Measurements from ENCODE around the gene SPDYE5. TPM values are rescaled to one million over a fixed set of nuclear protein-coding genes. Genes with fewer than 3 reads are reported as not detected.
"Not testable (repeated sequence)": the region's sequence is repeated elsewhere in the genome, so short reads cannot be mapped to it uniquely, and the experiment has no call there.

SPDYE5 gene
- total RNA-seq, 2 donors from 2014 or later, result not detected

GRCh38 chr7:75485979-75486643 lies 6.0 kb upstream of the SPDYE5 start, which contains the start of gene POM121C:
Gene POM121C (minus strand): TSS chr7:75486299. CDS start chr7:75441496, 44,803 bp downstream.
- ATAC-seq (ENCODE audit: insufficient number of reproducible peaks, low FRiP score, low read depth), result peak; percentile 79
- Histone ChIP-seq H3K4me3 (peak within 1 kb of the TSS; percentile 98), H3K27ac (peak within 1 kb of the TSS; percentile 87)
- H3K36me3 ChIP-seq; H3K27me3 ChIP-seq (replicated peaks; ENCODE audit: insufficient read depth); H3K4me1 ChIP-seq (ENCODE audit: control insufficient read depth in 1 of 2, low read depth in 2 of 2); H3K9me3 ChIP-seq: not testable (repeated sequence)
- DNase-seq (ENCODE audit: low spot score), result peak; percentile 82

GRCh38 chr7:75509033-75509432 lies 16.9 kb downstream of the SPDYE5 start:
- H3K36me3 ChIP-seq; DNase-seq (ENCODE audit: low spot score); ATAC-seq (ENCODE audit: insufficient number of reproducible peaks, low FRiP score, low read depth); H3K4me1 ChIP-seq (ENCODE audit: control insufficient read depth in 1 of 2, low read depth in 2 of 2); H3K27me3 ChIP-seq (replicated peaks; ENCODE audit: insufficient read depth); H3K27ac ChIP-seq; H3K9me3 ChIP-seq; H3K4me3 ChIP-seq: not testable (repeated sequence)

- H3K9me3 ChIP-seq; H3K27me3 ChIP-seq (replicated peaks; ENCODE audit: insufficient read depth); H3K4me1 ChIP-seq (ENCODE audit: control insufficient read depth in 1 of 2, low read depth in 2 of 2); H3K36me3 ChIP-seq; H3K27ac ChIP-seq; H3K4me3 ChIP-seq; ATAC-seq (ENCODE audit: insufficient number of reproducible peaks, low FRiP score, low read depth); DNase-seq (ENCODE audit: low spot score): not testable (repeated sequence)
Observed at GRCh38 chr7:75518842-75519241, 26.7 kb downstream of the SPDYE5 start.

GRCh38 chr7:75521727-75522126 lies 29.6 kb downstream of the SPDYE5 start:
- H3K9me3 ChIP-seq; DNase-seq (ENCODE audit: low spot score); H3K4me3 ChIP-seq; H3K27me3 ChIP-seq (replicated peaks; ENCODE audit: insufficient read depth); ATAC-seq (ENCODE audit: insufficient number of reproducible peaks, low FRiP score, low read depth); H3K27ac ChIP-seq: not testable (repeated sequence)
- peaks cover 5 to 15% of the 10 kb centered on the region in 2 donors for H3K4me1 ChIP-seq (ENCODE audit: control insufficient read depth in 1 of 2, low read depth in 2 of 2)
- peaks cover 23% of the 10 kb centered on the region for H3K36me3 ChIP-seq

GRCh38 chr7:75527224-75527722 lies 35.2 kb downstream of the SPDYE5 start:
- DNase-seq (ENCODE audit: low spot score); H3K27me3 ChIP-seq (replicated peaks; ENCODE audit: insufficient read depth); ATAC-seq (ENCODE audit: insufficient number of reproducible peaks, low FRiP score, low read depth); H3K9me3 ChIP-seq: not testable (repeated sequence)
- Histone ChIP-seq H3K4me3 (peak overlapping the region; percentile 99), H3K36me3 (peaks cover 21% of the 10 kb centered on the region), H3K4me1 (ENCODE audit: control insufficient read depth in 1 of 2, low read depth in 2 of 2) (peaks cover 7 to 18% of the 10 kb centered on the region in 2 donors), H3K27ac (peak overlapping the region; percentile 82)

- no peak overlapping the region for H3K27ac ChIP-seq
- ATAC-seq (ENCODE audit: insufficient number of reproducible peaks, low FRiP score, low read depth) (no peak), DNase-seq (ENCODE audit: low spot score) (no peak)
- no peaks in the 10 kb centered on the region for H3K27me3 ChIP-seq (replicated peaks; ENCODE audit: insufficient read depth)
- no peak for TF ChIP-seq CTCF (IDR thresholded peaks at IDR 0.05)
- H3K4me3 ChIP-seq, result no peak overlapping the region
- peaks cover 7% of the 10 kb centered on the region for H3K36me3 ChIP-seq
- H3K9me3 ChIP-seq, result no peaks in the 10 kb centered on the region
- peaks cover 5 to 10% of the 10 kb centered on the region in 2 donors for H3K4me1 ChIP-seq (ENCODE audit: control insufficient read depth in 1 of 2, low read depth in 2 of 2)
Observed at GRCh38 chr7:75531359-75531821, 39.3 kb downstream of the SPDYE5 start.

GRCh38 chr7:75532639-75533038 lies 40.5 kb downstream of the SPDYE5 start:
- ATAC-seq (ENCODE audit: insufficient number of reproducible peaks, low FRiP score, low read depth), result no peak

More at GRCh38 chr7:75532639-75533038, 40.5 kb downstream of the SPDYE5 start:
- no peak overlapping the region for H3K4me3 ChIP-seq
- H3K9me3 ChIP-seq, result no peaks in the 10 kb centered on the region
- H3K4me1 ChIP-seq (ENCODE audit: control insufficient read depth in 1 of 2, low read depth in 2 of 2), result no peaks in the 10 kb centered on the region
- peaks cover 20% of the 10 kb centered on the region for H3K36me3 ChIP-seq
- no peak for DNase-seq (ENCODE audit: low spot score)
- TF ChIP-seq CTCF (IDR thresholded peaks at IDR 0.05), result no peak
- H3K27me3 ChIP-seq (replicated peaks; ENCODE audit: insufficient read depth), result no peaks in the 10 kb centered on the region
- H3K27ac ChIP-seq, result no peak overlapping the region
